ENCODE data around the gene NNMT.

Gene NNMT

GRCh38 chr11:114295676-114296604, at the start of gene NNMT:
NNMT (plus strand) TSS chr11:114296399; CDS start chr11:114296557, 158 bp downstream.
- DNase-seq = no peak

- no peak for DNase-seq
These were observed 49.0 kb upstream of the NNMT start for GRCh38 chr11:114247070-114247789.

GRCh38 chr11:114250180-114250579, 46.0 kb upstream of the NNMT start:
- no peak for DNase-seq

GRCh38 chr11:114250993-114251814, 45.0 kb upstream of the NNMT start:
- no peak for DNase-seq

- DNase-seq = no peak
These were observed 44.3 kb upstream of the NNMT start for GRCh38 chr11:114251815-114252337.

- DNase-seq = no peak
These were observed 43.4 kb upstream of the NNMT start for GRCh38 chr11:114252767-114253166.

- DNase-seq = no peak
These were observed 42.4 kb upstream of the NNMT start for GRCh38 chr11:114253771-114254170.

GRCh38 chr11:114254571-114255146, 41.5 kb upstream of the NNMT start:
- DNase-seq = no peak

- DNase-seq = no peak
These were observed 40.9 kb upstream of the NNMT start for GRCh38 chr11:114255289-114255688.

- no peak for DNase-seq
These were observed 39.8 kb upstream of the NNMT start for GRCh38 chr11:114256176-114256966.

GRCh38 chr11:114256967-114257286, 39.3 kb upstream of the NNMT start:
- DNase-seq = no peak

- no peak for DNase-seq
These were observed 38.3 kb upstream of the NNMT start for GRCh38 chr11:114257621-114258558.

- DNase-seq = no peak
These were observed 37.5 kb upstream of the NNMT start for GRCh38 chr11:114258696-114259095.

GRCh38 chr11:114259124-114259526, 37.1 kb upstream of the NNMT start:
- no peak for DNase-seq

- DNase-seq = no peak
These were observed 36.6 kb upstream of the NNMT start for GRCh38 chr11:114259551-114259983.

- DNase-seq = no peak
These were observed 36.1 kb upstream of the NNMT start for GRCh38 chr11:114260077-114260476.

- no peak for DNase-seq
These were observed 35.7 kb upstream of the NNMT start for GRCh38 chr11:114260483-114260882.

- no peak for DNase-seq
These were observed 34.4 kb upstream of the NNMT start for GRCh38 chr11:114261791-114262190.

GRCh38 chr11:114262681-114263512, 33.3 kb upstream of the NNMT start:
- DNase-seq = no peak

Data from stimulated activated CD8-positive, alpha-beta memory T cell treated with anti-CD3 and anti-CD28 coated beads, Interleukin-4, amount 100 ng/mL, for 48 hours (primary cell).